ENCODE results near the gene GREB1. TPM values are rescaled to one million over a fixed set of nuclear protein-coding genes. Genes with fewer than 3 reads are reported as not detected.

The GREB1 gene
- total and polyA plus RNA-seq, 2 of the 13 experiments (the other 11 are each of a cell fraction or from before 2014, with no cell fraction given): 31.3 to 61.2 TPM

- TF ChIP-seq, protein P1, sequence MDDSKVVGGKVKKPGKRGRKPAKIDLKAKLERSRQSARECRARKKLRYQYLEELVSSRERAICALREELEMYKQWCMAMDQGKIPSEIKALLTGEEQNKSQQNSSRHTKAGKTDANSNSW (CRISPR knock-in tag; IDR thresholded peaks at IDR 0.05; ENCODE audit: borderline replicate concordance): no peak
- TF ChIP-seq AKAP8 (CRISPR knock-in tag; IDR thresholded peaks at IDR 0.05) (peak; percentile 30; the same call in 1 of the 2 replicates), SOX13 (IDR thresholded peaks at IDR 0.05) (no peak), SOX13 (CRISPR knock-in tag; conservative IDR thresholded peaks at IDR 0.05 in 1 of 2, IDR thresholded peaks at IDR 0.05 in 1 of 2) (peak in 1 of 2 experiments; percentile 36; a peak in 1 of 4 replicates), MIER2 (CRISPR knock-in tag; IDR thresholded peaks at IDR 0.05) (no peak), ZBTB7B (CRISPR knock-in tag; IDR thresholded peaks at IDR 0.05) (peak; percentile 87; the same call in 1 of the 2 replicates), ZNF747 (CRISPR knock-in tag; IDR thresholded peaks at IDR 0.05; ENCODE audit: borderline replicate concordance) (0 out of 2 replicates have a peak, but pooled peaks have one; percentile 20), HHEX (CRISPR knock-in tag; IDR thresholded peaks at IDR 0.05) (no peak), SRSF4 (IDR thresholded peaks at IDR 0.05; ENCODE audit: low read depth, low read length, poor library complexity, severe bottlenecking) (no peak), GATA4 (IDR thresholded peaks at IDR 0.05; ENCODE audit: borderline replicate concordance, low read depth) (0 out of 2 replicates have a peak, but pooled peaks have one; percentile 23), MAF1 (CRISPR knock-in tag; IDR thresholded peaks at IDR 0.05; ENCODE audit: borderline replicate concordance) (no peak), ZNF709 (CRISPR knock-in tag; IDR thresholded peaks at IDR 0.05) (peak; percentile 38; the same call in 1 of the 2 replicates), TFE3 (CRISPR knock-in tag; IDR thresholded peaks at IDR 0.05) (no peak), AGO1 (IDR thresholded peaks at IDR 0.05; ENCODE audit: low read depth, low read length, poor library complexity, severe bottlenecking) (no peak), NKX3-1 (CRISPR knock-in tag; IDR thresholded peaks at IDR 0.05) (no peak), FOXA3 (CRISPR knock-in tag; IDR thresholded peaks at IDR 0.05) (peak; percentile 37; the same call in 1 of the 2 replicates), ZNF761 (CRISPR knock-in tag; conservative IDR thresholded peaks at IDR 0.05) (no peak), ZFP82 (CRISPR knock-in tag; IDR thresholded peaks at IDR 0.05; ENCODE audit: borderline replicate concordance) (no peak), BRD4 (CRISPR knock-in tag; IDR thresholded peaks at IDR 0.05) (peak; percentile 73; the same call in 1 of the 2 replicates), MIER3 (CRISPR knock-in tag; IDR thresholded peaks at IDR 0.05; ENCODE audit: borderline replicate concordance) (0 out of 2 replicates have a peak, but pooled peaks have one; percentile 17), SIX4 (CRISPR knock-in tag; IDR thresholded peaks at IDR 0.05) (0 out of 2 replicates have a peak, but pooled peaks have one; percentile 13), MLLT10 (CRISPR knock-in tag; IDR thresholded peaks at IDR 0.05) (no peak), ZNF891 (CRISPR knock-in tag; IDR thresholded peaks at IDR 0.05) (0 out of 2 replicates have a peak, but pooled peaks have one; percentile 49), TOPORS (CRISPR knock-in tag; IDR thresholded peaks at IDR 0.05) (no peak)
- TF ChIP-seq, protein P2, sequence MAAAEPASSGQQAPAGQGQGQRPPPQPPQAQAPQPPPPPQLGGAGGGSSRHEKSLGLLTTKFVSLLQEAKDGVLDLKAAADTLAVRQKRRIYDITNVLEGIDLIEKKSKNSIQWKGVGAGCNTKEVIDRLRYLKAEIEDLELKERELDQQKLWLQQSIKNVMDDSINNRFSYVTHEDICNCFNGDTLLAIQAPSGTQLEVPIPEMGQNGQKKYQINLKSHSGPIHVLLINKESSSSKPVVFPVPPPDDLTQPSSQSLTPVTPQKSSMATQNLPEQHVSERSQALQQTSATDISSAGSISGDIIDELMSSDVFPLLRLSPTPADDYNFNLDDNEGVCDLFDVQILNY (CRISPR knock-in tag; conservative IDR thresholded peaks at IDR 0.05): no peak
- TF ChIP-seq, protein P3, sequence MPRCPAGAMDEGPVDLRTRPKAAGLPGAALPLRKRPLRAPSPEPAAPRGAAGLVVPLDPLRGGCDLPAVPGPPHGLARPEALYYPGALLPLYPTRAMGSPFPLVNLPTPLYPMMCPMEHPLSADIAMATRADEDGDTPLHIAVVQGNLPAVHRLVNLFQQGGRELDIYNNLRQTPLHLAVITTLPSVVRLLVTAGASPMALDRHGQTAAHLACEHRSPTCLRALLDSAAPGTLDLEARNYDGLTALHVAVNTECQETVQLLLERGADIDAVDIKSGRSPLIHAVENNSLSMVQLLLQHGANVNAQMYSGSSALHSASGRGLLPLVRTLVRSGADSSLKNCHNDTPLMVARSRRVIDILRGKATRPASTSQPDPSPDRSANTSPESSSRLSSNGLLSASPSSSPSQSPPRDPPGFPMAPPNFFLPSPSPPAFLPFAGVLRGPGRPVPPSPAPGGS (CRISPR knock-in tag; IDR thresholded peaks at IDR 0.05): no peak
- TF ChIP-seq, protein P4, sequence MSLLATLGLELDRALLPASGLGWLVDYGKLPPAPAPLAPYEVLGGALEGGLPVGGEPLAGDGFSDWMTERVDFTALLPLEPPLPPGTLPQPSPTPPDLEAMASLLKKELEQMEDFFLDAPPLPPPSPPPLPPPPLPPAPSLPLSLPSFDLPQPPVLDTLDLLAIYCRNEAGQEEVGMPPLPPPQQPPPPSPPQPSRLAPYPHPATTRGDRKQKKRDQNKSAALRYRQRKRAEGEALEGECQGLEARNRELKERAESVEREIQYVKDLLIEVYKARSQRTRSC (CRISPR knock-in tag; IDR thresholded peaks at IDR 0.05; ENCODE audit: low read depth): no peak
Measured at GRCh38 chr2:11535899-11536344, 2.1 kb downstream of the GREB1 start (continued).

Data from HepG2 (cell line).